Articular chondrocyte of knee joint (primary cell): ENCODE data around the gene SCAF1. TPM values are rescaled to one million over a fixed set of nuclear protein-coding genes. Genes with fewer than 3 reads are reported as not detected.

Source experiments
- small RNA-seq: library from RNA; depleted of rRNA; stranded (forward); fragments of <200 nt; gene quantifications from one replicate; pipeline ENCODE3, GENCODE V24; 2012
- total RNA-seq: library from RNA; depleted of rRNA; stranded (reverse); fragments of >200 nt; gene quantifications from 2 replicates; pipeline ENCODE4 v1.2.3, GENCODE V29; 2012

SCAF1 gene
- 13.1 and 15.2 TPM in 2 replicates for total RNA-seq

DNA sequence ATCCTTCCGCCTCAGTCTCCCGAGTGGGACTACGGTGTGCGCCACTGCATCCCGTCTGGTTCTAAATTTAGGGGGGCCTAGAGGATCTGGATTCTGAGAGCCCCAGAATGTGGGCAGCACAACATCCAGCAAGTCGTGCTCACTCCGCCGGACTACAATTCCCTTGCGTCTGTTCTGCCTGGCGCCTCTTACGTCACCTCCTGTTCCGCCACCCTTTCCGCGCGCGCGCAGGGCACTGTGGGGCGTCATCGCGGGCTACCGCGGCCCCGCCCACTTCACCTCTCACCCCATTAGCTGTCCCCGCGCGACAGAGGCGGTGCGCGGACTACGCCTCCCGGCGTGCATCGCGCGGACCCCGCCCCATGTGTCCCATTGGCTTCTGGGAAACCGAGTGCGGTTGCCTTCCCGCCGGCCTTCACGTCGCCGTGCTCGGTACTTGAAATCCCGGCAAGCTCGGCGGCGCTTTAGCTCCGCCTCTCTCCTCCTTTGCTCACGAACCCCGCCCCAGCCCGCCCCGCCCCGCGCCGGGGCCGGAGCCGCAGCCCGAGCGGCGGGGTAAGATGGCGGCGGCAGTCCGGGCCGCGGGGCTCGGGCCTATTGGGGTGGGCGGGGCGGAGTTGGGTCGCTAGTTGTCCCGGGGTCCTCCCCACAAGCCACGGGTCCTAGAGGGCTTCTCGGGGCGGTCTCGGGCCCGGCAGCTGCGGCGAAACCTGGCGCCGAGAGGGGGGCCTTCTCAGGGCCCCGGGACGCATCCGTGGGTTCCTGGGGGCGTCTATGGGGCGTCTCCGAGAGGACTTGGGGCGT, at the start of gene SCAF1:
Gene SCAF1, plus strand, starts transcription at position 522 of the 804 bp plus-strand sequence. CDS start 2,818 bp downstream, outside the sequence.

DNA sequence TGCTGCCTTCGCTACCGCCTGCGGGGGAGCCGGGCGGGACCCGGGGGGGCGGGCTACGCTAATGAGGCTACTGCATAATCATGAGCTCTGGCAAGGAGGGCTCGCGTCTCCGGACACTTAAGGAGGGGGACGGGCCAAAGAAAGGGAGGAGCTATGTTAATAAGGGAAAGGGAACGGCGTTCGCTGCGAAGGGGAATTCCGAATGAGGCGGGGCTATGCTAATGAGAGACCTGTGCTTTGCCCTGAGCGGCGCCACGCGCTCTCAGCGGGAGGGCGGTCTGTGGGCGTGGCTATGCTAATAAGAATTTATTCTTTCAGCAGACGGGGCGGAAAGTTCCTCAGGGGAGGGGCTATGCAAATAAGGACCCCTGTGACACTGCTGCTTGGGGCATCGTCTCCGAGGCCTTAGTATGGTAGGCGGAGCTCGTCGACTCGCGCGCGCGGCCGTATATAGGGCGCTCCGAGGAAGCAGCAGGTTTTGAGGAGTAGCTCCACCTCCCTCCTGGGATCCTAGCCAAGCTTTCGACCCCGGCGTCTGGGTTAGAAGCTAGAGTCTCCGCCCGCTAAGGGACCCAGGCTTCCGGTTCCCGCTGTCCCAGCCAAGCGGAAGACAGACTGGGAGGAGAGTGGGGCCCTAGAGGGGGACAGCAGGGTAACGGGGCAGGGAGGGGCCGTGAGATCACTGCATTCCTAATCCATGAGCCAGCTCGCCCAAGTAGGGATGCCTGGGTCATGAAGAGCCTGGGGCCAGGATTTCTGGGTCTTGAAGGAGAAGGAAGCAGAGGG, 1.7 kb upstream of the SCAF1 start, which contains the start of gene RRAS:
Gene RRAS, minus strand, starts transcription at position 31 of the 786 bp plus-strand sequence. CDS start 45 bp downstream, outside the sequence.

GRCh38 chr19:49665351-49666119, 23.5 kb downstream of the SCAF1 start, which contains the start of the genes BCL2L12 and IRF3:
Gene BCL2L12 (plus strand): TSS chr19:49665933. CDS start chr19:49666693, 760 bp downstream.
Gene IRF3 (minus strand): TSS chr19:49665857. CDS start chr19:49664838, 1,019 bp downstream.

DNA sequence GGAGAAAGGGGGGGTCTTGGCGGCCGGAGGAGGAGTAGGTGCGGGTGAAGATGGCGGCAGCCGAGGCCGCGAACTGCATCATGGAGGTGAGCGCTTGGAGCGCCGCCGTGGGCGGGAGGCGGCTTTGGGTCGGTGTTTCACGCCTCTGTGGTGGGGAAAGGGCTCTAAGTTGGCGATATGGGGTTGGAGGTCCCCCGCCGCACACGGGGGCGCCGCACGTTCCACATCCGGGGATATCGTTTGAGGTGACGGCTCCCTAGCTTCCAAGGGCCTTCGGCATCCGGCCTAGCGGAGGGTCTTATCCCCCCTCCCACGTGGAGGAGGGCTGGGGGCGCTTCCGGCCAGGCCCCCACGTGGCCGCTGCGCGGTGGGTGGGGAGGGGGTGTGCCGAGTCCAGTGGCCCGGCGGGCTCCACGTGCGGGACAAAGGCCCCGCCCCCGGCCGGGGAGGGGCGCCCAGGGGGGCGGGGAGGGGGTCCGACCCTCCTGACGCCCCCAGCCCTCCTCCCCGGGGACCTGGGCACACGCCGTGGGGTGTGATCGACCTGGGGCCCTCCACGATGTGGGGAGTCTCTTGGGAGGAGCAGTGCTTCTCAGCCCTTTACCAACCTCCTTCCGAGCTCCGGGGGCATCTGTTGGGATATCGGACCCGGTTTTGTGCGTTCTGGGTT, 35.4 kb downstream of the SCAF1 start, which contains the start of gene PRMT1:
Gene PRMT1, plus strand, starts transcription at position 41 of the 670 bp plus-strand sequence. Its CDS starts 10 bp downstream, at position 51.

GRCh38 chr19:49689133-49690078, 47.4 kb downstream of the SCAF1 start, which contains the start of gene ADM5:
Gene ADM5 (plus strand): TSS chr19:49689594. CDS start chr19:49689838, 244 bp downstream.

GRCh38 chr19:49690656-49691242, 48.7 kb downstream of the SCAF1 start, which contains the start of gene CPT1C:
Gene CPT1C (plus strand): TSS chr19:49691116. CDS start chr19:49692253, 1,137 bp downstream.

Small RNA genes lying within 50 kb of the gene (small RNA-seq; reads per million reads assigned to genes)
- not detected for gene MIR5088

Other genes starting within 250 kb of the SCAF1 start
- not detected in 2 replicates for gene PTH2, start 218.8 kb upstream of the SCAF1 start, total RNA-seq
- not detected in 2 replicates for gene GFY, start 216.8 kb upstream of the SCAF1 start, total RNA-seq
- under 0.01 TPM in 1 of 2 replicates, not detected in the other for gene SLC17A7, start 200.7 kb upstream of the SCAF1 start, total RNA-seq
- 59.1 and 62.8 TPM in 2 replicates for gene PIH1D1, start 190.4 kb upstream of the SCAF1 start, total RNA-seq
- gene ALDH16A1, start 189.0 kb upstream of the SCAF1 start, total RNA-seq, result 19.7 and 22.1 TPM in 2 replicates
- 5.0 and 5.2 TPM in 2 replicates for gene FLT3LG, start 168.0 kb upstream of the SCAF1 start, total RNA-seq
- gene RPL13A, start 154.6 kb upstream of the SCAF1 start, total RNA-seq, result 1,376 and 2,288 TPM in 2 replicates
- 2,902 and 3,041 TPM in 2 replicates for gene RPS11, start 145.8 kb upstream of the SCAF1 start, total RNA-seq
- gene FCGRT, start 129.5 kb upstream of the SCAF1 start, total RNA-seq, result 50.0 and 52.4 TPM in 2 replicates
- 221 and 248 TPM in 2 replicates for gene RCN3, start 114.2 kb upstream of the SCAF1 start, total RNA-seq
- 45.3 and 50.4 TPM in 2 replicates for gene NOSIP, start 61.7 kb upstream of the SCAF1 start, total RNA-seq
- gene PRRG2, start 60.9 kb upstream of the SCAF1 start, total RNA-seq, result 0.22 and 0.26 TPM in 2 replicates
- 2.8 and 6.1 TPM in 2 replicates for gene PRR12, start 51.0 kb upstream of the SCAF1 start, total RNA-seq
- gene RRAS, start 2.1 kb upstream of the SCAF1 start, total RNA-seq, result 28.4 and 38.3 TPM in 2 replicates
- gene IRF3, start 23.6 kb downstream of the SCAF1 start, total RNA-seq, result 22.5 and 25.0 TPM in 2 replicates
- 3.5 and 5.2 TPM in 2 replicates for gene BCL2L12, start 23.7 kb downstream of the SCAF1 start, total RNA-seq
- 106 and 127 TPM in 2 replicates for gene PRMT1, start 35.1 kb downstream of the SCAF1 start, total RNA-seq
- 0.32 and 0.39 TPM in 2 replicates for gene ADM5, start 47.4 kb downstream of the SCAF1 start, total RNA-seq
- gene CPT1C, start 48.9 kb downstream of the SCAF1 start, total RNA-seq, result 16.8 and 21.6 TPM in 2 replicates
- 0.13 and 0.32 TPM in 2 replicates for gene TSKS, start 121.1 kb downstream of the SCAF1 start, total RNA-seq
- 91.9 and 94.0 TPM in 2 replicates for gene AP2A1, start 124.8 kb downstream of the SCAF1 start, total RNA-seq
- gene FUZ, start 171.1 kb downstream of the SCAF1 start, total RNA-seq, result 11.8 and 15.2 TPM in 2 replicates
- 18.8 and 21.6 TPM in 2 replicates for gene MED25, start 176.1 kb downstream of the SCAF1 start, total RNA-seq
- 37.2 and 42.2 TPM in 2 replicates for gene PTOV1, start 208.9 kb downstream of the SCAF1 start, total RNA-seq
- 28.5 and 32.5 TPM in 2 replicates for gene PNKP, start 225.4 kb downstream of the SCAF1 start, total RNA-seq
- 10.9 and 14.0 TPM in 2 replicates for gene AKT1S1, start 235.1 kb downstream of the SCAF1 start, total RNA-seq
- gene TBC1D17, start 235.5 kb downstream of the SCAF1 start, total RNA-seq, result 10.6 and 14.2 TPM in 2 replicates